Measurements from ENCODE around the gene TMA16.

GRCh38 chr4:163562496-163562895, 68.0 kb downstream of the TMA16 start:
- TF ChIP-seq ZNF70 (CRISPR knock-in tag; IDR thresholded peaks at IDR 0.05) (no peak), PPARA (CRISPR knock-in tag; IDR thresholded peaks at IDR 0.05; ENCODE audit: borderline replicate concordance) (no peak), PATZ1 (CRISPR knock-in tag; IDR thresholded peaks at IDR 0.05; ENCODE audit: borderline replicate concordance) (no peak), ZFP30 (CRISPR knock-in tag; IDR thresholded peaks at IDR 0.05) (no peak), ARNTL (CRISPR knock-in tag; IDR thresholded peaks at IDR 0.05; ENCODE audit: borderline replicate concordance, low read depth) (no peak), POU6F1 (CRISPR knock-in tag; IDR thresholded peaks at IDR 0.05; ENCODE audit: borderline replicate concordance, low read depth) (no peak)

All from SK-N-SH treated with all-trans-retinoic acid at 6 μM for 48 hours (cell line).